ENCODE measurements around the gene CFAP54.

The CFAP54 gene

DNA sequence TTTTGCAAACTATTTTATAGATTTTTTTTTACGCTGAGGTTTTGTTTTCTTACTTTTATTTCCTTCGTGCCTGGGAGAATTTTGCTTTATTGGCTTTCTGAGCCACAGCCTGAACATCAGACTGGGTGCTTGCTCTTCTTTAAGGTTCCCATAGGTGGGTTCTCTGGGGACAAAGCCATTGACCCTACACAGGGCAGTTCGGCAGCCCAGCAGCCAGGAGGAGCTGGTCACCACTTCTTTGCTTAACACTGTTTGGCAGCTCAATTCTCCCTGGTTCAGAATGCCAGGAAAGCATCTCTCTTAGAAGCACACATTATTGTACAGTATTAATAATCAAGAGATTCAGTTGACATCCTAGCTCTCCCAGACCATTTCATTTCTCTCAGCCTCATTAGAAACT lies 276.9 kb downstream of the CFAP54 start:
- DNase-seq (ENCODE audit: low read depth): no peak

DNA sequence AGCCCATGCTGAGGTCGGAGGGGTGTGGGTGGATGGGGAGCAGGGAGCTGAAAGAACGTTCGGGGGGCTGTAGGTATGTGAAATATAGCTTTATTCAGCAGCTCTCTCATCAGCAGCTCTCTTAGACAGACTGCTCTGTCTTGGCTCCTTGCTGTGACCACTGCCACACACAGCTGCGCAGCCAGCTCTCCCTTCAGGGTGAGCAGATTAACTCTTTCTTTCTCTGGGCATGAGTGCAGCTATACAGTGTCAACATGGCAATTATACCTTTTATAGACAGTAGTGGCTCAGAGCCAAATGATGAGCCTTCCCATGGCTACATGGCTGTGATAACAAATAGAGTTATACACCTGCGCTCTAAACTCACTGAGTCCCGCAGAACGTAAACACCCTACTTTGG lies 280.0 kb downstream of the CFAP54 start:
- no peak for DNase-seq (ENCODE audit: low read depth)

DNA sequence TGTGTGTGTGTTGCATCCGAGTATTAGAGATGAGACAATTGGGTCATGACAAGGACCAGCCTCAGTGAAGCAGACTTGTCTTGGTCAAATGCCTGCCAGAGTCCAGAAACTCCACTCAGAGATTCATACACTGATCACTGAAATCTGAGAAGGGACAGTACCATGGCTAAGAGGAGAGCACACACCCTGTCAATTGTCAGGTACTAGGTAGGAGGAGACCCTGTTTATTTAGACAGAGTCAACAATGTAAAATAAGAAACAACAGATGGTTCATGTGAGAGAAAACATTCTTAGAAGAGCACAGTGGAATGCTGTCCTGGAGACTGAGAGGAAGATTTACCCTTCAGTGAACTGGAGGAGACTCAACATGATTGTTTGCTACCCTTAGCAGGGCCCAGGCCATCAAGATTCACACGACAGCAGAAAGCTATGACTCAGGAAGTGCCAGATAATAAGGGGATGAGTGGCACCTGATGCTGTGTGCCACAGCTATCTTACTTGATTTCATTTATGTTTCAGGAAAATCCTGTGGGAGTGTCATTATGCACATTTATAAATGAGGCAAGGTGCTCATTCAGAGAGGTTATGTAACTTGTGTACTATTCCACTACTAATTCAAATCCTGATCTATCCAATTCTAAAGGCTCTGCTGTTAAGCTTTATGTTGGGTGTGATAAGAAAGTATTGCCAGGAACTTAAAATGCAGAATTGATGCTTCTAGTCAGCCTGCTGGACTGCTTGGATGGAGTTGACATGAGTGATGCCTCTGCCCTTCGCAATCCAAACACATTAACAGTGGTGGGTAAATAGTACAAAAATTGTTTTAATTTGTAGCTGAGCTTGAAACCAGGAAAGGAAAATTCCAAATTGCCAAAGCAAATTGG lies 281.1 kb downstream of the CFAP54 start:
- no peak for DNase-seq (ENCODE audit: low read depth)

- DNase-seq (ENCODE audit: low read depth): no peak
Measured at GRCh38 chr12:96773031-96773430, 283.7 kb downstream of the CFAP54 start.

DNA sequence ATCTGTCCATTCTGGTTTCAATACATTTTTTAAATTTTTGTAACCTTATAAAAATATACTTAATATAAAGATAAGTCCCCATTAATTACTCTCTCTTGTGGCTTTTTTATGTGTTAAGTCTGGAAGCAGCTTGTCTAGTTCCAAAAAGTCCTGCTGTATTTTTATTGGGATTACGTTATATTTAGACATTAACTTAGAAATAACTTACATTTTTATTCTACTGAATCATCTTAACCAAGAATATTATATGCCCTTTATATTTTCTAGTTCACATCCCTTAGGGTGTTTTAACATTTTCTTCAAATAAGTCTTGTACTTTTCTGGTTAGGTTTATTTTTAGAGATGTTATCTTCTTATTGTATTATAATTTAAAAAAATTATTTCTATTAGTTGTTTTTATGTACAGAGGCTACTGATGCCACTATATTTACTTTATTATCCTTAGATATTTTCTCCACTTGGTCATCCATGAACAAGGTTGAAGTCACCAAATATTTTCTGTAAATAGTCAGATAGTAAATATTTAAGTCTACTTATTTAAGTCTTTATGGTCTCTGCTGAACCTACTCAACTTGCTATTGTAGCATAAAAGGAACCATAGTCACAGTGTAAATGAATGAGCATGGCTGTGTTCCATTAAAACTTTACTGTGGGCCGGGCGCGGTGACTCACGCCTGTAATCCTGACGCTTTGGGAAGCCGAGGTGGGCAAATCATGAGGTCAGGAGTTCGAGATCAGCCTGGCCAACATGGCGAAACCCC lies 285.3 kb downstream of the CFAP54 start:
- DNase-seq (ENCODE audit: low read depth): no peak

DNA sequence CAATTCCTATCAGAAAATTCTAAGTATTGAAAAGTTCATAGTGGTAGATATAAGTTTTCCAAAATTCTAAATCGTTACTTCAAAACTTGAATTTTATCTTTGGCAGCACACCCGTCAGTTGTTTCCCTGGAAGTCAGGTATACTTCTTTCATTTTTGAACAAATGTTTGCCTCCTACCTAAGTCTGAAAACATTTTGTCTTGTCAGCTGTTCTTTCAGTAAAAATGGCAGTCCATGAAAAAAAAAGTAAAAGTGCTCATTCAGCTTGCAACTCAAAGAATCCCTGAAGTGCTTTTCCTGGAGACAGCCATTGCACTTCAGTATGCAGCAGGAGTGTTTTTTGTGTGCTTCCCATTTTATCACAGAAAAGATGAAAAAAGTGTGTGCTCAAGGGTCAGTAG lies 287.5 kb downstream of the CFAP54 start:
- DNase-seq (ENCODE audit: low read depth): no peak

DNA sequence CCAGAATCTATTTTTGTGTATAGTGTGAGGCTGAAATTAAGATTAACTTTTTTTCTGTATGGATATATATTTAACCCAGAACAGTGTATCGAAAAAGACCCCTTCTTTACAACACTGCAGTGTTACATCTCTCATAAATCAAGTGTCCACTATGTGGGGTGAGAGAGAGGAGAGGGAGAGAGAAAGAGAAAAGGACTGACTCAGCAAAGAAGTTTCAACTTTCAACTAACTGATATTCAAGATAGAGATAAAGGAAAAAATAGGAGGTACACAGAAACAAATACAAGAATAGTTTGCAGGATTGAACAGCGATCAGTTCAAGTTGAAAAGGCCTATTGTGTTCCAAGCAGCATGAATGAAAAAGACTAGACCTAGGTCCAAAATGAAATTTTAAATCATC lies 291.0 kb downstream of the CFAP54 start:
- no peak for DNase-seq (ENCODE audit: low read depth)

DNA sequence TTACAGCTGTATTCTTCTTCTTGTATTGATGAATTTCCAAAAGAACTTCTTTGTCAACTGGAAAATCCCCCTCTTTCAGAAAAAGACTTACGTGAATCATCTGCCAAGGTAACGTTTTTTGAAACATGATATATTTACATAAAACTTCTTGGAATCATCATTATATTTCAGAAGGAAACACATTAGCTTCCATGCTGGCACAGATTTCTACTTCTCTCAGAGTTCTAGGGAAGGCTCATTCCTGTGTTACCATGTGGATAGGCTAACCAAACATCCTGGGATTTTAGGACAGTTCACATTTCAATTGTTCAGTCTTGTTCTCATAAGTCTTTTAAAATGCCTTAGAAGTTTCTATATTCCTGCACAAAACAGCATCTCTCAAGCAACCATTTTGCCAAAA lies 297.4 kb downstream of the CFAP54 start:
- DNase-seq (ENCODE audit: low read depth): no peak

- DNase-seq (ENCODE audit: low read depth): no peak
Measured at GRCh38 chr12:96803969-96804368, 314.6 kb downstream of the CFAP54 start.

DNA sequence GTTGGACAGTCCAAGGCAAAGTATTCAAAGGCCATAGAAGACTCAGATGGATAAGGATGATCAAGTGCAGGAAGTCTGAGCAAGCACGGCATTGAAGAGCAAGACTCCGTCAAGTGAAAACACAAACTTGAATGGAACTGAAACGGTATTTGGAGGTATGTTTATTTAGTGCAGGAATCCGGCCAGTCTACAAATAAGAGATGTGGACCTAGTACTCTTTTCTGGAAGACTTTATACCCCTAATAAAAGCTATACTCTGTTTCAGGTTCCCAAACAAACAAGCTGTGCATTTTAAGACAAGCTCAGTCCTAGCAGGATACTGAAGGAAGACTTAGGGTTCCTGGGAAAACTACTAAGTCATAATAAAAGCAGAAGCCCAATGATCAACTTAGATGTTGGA lies 316.9 kb downstream of the CFAP54 start:
- no peak for DNase-seq (ENCODE audit: low read depth)

DNA sequence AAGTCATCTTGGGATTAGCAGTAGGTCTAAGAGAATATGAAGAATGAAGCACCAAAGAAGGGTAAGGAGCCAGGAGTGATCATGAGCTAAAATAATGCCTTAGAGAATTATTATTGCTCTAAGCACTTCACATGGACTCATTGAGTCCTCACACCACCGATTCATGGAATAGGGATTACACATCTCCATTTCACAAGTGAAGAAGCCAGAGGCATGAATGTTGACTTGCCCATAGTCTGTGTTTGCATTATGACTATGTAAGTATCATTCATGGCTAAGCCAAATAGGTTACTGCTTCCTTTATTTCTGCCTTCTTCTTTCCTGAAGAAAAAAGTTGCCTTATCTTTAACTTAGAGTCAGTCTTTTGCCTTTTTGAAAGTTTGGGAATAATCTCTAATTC lies 318.4 kb downstream of the CFAP54 start:
- DNase-seq (ENCODE audit: low read depth): no peak

DNA sequence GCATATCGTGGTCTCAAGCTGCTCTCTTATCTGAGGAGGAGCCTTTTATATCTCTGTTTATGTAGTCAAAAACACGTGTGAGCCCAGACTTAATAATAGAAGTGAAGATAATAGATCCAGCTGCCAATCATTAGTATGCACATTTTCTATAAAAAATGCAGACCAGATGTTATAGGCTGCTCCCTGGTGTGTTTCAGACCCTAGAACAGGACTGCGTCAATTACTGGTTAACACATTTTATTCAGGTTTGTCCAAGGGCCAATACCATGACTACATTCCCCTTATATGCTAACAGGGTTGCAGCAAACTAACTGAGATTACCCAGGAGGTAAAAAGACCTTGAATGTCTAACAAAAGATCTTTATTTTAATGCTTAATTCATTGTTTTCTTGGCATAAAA lies 319.2 kb downstream of the CFAP54 start:
- no peak for DNase-seq (ENCODE audit: low read depth)

GRCh38 chr12:96809522-96809921 lies 320.1 kb downstream of the CFAP54 start:
- DNase-seq (ENCODE audit: low read depth): no peak

- DNase-seq (ENCODE audit: low read depth): no peak
Measured at GRCh38 chr12:96810057-96810456, 320.7 kb downstream of the CFAP54 start.

- DNase-seq (ENCODE audit: low read depth): no peak
Measured at GRCh38 chr12:96810477-96810876, 321.1 kb downstream of the CFAP54 start.

GRCh38 chr12:96811083-96811482 lies 321.7 kb downstream of the CFAP54 start:
- DNase-seq (ENCODE audit: low read depth): no peak

- DNase-seq (ENCODE audit: low read depth): no peak
Measured at GRCh38 chr12:96812153-96812552, 322.8 kb downstream of the CFAP54 start.

DNA sequence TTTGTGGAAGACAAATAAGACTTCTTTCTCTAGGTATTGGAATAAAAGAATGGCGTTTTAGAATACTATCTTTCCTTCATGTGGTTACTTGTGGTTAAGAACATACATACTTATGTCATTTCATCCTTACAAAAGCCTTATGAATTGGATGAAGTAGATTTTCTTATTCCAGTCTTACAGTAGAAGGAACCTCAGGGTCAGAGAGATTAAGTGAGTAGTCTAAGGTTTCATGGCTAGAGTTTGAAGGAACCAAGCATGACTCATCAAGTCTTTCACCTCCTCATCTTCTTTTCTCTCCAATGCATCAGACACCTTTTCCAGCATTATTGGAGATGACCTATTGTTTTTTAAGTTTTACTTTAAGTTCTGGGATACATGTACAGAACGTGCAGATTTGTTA lies 324.8 kb downstream of the CFAP54 start:
- no peak for DNase-seq (ENCODE audit: low read depth)

DNA sequence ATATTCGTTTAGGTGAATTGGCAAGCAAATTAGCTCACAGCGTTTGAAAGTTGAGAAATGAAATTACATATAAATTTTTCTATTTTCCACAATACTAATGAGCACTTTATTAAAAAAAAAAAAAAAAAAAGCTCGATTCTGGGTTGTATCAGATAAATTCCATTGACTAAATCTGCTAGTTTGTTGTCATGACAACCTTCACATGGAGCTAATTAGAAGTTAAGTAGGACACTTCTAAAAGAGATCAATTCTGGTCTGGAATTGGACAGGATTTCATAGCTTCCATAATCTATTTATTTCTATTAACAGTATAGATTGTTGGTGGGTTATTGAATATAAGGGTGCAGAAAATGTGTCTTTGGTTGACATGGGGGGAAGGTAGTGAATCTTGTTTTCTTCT lies 332.2 kb downstream of the CFAP54 start:
- DNase-seq (ENCODE audit: low read depth): no peak

DNA sequence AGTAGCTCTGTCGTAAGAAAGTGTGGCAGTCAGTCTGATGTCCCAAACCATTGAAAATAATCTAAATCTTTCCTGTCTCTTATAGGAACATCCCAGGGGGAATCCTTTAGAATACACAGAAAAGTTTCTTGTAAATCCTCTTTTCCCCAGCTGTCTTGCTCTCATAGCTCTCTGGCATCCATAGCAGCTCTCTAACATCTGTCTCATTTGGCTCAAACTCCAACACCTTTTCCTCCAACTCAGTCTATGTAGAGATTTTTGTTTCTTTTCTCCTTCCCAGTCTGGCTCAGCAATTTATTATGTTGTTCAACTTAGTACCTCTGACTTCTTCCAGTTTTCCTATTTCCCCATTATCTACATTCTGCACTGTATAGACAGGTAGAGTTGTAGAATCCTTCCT lies 333.3 kb downstream of the CFAP54 start:
- DNase-seq (ENCODE audit: low read depth): no peak

DNA sequence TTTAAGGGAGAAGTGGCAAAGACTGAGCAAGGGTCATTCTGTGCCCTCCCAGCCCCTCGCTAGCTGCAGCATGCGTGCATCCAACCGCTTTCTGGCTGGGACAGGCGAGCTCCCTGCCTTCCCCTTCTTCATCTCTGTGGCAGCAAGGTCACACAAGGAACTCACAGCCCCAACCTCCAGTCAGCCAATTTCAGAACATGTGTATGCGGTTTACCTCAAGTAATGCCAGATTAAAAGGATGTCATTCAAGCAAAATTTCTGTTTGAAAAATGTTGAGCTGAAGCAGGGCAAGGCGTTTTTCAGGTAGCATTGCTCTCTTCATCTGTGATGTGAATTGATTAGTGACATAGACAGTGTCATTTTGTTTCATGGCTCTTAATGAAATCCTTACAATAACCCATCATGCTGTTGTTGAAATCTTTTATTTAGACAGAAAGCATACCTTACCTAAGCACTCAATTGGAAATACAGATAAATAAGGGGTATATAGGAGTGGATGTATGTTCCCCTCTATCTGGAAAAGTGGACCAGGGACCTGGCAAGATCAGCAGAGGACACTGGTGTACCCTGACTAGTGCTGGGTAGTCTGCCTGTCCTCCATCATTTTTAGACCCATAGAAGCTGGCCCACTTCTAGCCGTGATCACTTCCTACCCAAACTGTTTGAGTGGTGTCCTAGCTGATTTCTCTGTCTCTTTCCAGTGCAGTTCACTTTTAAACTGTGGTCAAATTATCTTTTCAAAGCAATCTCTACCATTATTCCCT lies 334.9 kb downstream of the CFAP54 start:
- no peak for DNase-seq (ENCODE audit: low read depth)

GRCh38 chr12:96824838-96825236 lies 335.5 kb downstream of the CFAP54 start:
- DNase-seq (ENCODE audit: low read depth): no peak
